ENCODE data around the gene DBR1. TPM values are rescaled to one million over a fixed set of nuclear protein-coding genes. Genes with fewer than 3 reads are reported as not detected.

Gene DBR1
- total and polyA plus RNA-seq, 2 experiments from 2014 or later = 11.1 to 11.3 TPM

GRCh38 chr3:138140940-138141339, 33.8 kb downstream of the DBR1 start:
- Histone ChIP-seq H3K9me3 (ENCODE audit: low read depth) (no peaks in the 10 kb centered on the region), H3K4me1 (ENCODE audit: low read depth) (peaks cover 6% of the 10 kb centered on the region), H3K27ac (no peak overlapping the region), H3K4me3 (no peak overlapping the region), H3K36me3 (no peaks in the 10 kb centered on the region), H3K27me3 (no peaks in the 10 kb centered on the region)
- DNase-seq (ENCODE audit: low read depth in 1 of 2, low spot score in 1 of 2) = no peak
- no peak for TF ChIP-seq CTCF (IDR thresholded peaks at IDR 0.05; ENCODE audit: low read depth, low read length)

- Histone ChIP-seq H3K27ac (no peak overlapping the region), H3K27me3 (no peaks in the 10 kb centered on the region), H3K4me1 (ENCODE audit: low read depth) (peaks cover 7% of the 10 kb centered on the region), H3K9me3 (ENCODE audit: low read depth) (no peaks in the 10 kb centered on the region), H3K36me3 (no peaks in the 10 kb centered on the region), H3K4me3 (no peak overlapping the region)
- no peak for DNase-seq (ENCODE audit: low read depth in 1 of 2, low spot score in 1 of 2)
- TF ChIP-seq CTCF (IDR thresholded peaks at IDR 0.05; ENCODE audit: low read depth, low read length) = no peak
Measured at GRCh38 chr3:138139691-138140090, 35.0 kb downstream of the DBR1 start.

GRCh38 chr3:138137861-138138260, 36.9 kb downstream of the DBR1 start:
- Histone ChIP-seq H3K27me3 (no peaks in the 10 kb centered on the region), H3K27ac (no peak overlapping the region)

GRCh38 chr3:138136201-138136600, 38.5 kb downstream of the DBR1 start:
- no peak overlapping the region for H3K4me3 ChIP-seq
- H3K4me1 ChIP-seq (ENCODE audit: low read depth) = peaks cover 7% of the 10 kb centered on the region
- no peaks in the 10 kb centered on the region for H3K9me3 ChIP-seq (ENCODE audit: low read depth)
- no peak for TF ChIP-seq CTCF (IDR thresholded peaks at IDR 0.05; ENCODE audit: low read depth, low read length)
- DNase-seq (ENCODE audit: low read depth in 1 of 2, low spot score in 1 of 2) = no peak
- H3K27ac ChIP-seq = no peak overlapping the region
- H3K27me3 ChIP-seq = no peaks in the 10 kb centered on the region
- H3K36me3 ChIP-seq = no peaks in the 10 kb centered on the region

More at GRCh38 chr3:138137861-138138260, 36.9 kb downstream of the DBR1 start:
- no peaks in the 10 kb centered on the region for H3K9me3 ChIP-seq (ENCODE audit: low read depth)
- TF ChIP-seq CTCF (IDR thresholded peaks at IDR 0.05; ENCODE audit: low read depth, low read length) = no peak
- H3K4me1 ChIP-seq (ENCODE audit: low read depth) = peaks cover 7% of the 10 kb centered on the region
- no peak overlapping the region for H3K4me3 ChIP-seq
- no peak for DNase-seq (ENCODE audit: low read depth in 1 of 2, low spot score in 1 of 2)
- H3K36me3 ChIP-seq = no peaks in the 10 kb centered on the region

GRCh38 chr3:138135833-138136194, 38.9 kb downstream of the DBR1 start:
- Histone ChIP-seq H3K27ac (no peak overlapping the region), H3K36me3 (no peaks in the 10 kb centered on the region), H3K27me3 (no peaks in the 10 kb centered on the region), H3K4me3 (no peak overlapping the region), H3K4me1 (ENCODE audit: low read depth) (peaks cover 7% of the 10 kb centered on the region), H3K9me3 (ENCODE audit: low read depth) (no peaks in the 10 kb centered on the region)
- no peak for TF ChIP-seq CTCF (IDR thresholded peaks at IDR 0.05; ENCODE audit: low read depth, low read length)
- no peak for DNase-seq (ENCODE audit: low read depth in 1 of 2, low spot score in 1 of 2)

Measured in cardiac muscle cell (in vitro differentiated cells and primary cell).